HFF-Myc (cell line): ENCODE data around the gene GHRHR.

Source experiments
- DNase-seq: peaks from one replicate; pipeline ENCODE4 v3.0.0-alpha.2; 2011; ENCODE audit warnings: low read depth; ENCODE audit errors: extremely low read depth
- H3K4me3 ChIP-seq: replicated peaks from 2 replicates; pipeline ENCODE4 v1.5.1; 2011; ENCODE audit warnings: low read depth, mild to moderate bottlenecking, control low read depth, low read length
- CTCF ChIP-seq: IDR thresholded peaks from 2 replicates; pipeline ENCODE4 v1.5.1; 2012; ENCODE audit warnings: mild to moderate bottlenecking, low read depth, low read length, control low read depth; ENCODE audit errors: missing control alignments

GHRHR gene

GRCh38 chr7:30990673-30991170, 27.0 kb downstream of the GHRHR start:
- no peak for TF ChIP-seq CTCF
- H3K4me3 ChIP-seq, result no peak overlapping the region
- DNase-seq, result no peak

- TF ChIP-seq CTCF, result no peak
- H3K4me3 ChIP-seq, result no peak overlapping the region
- no peak for DNase-seq
Observed at GRCh38 chr7:30992414-30992813, 28.7 kb downstream of the GHRHR start.

GRCh38 chr7:30994206-30995100, 30.7 kb downstream of the GHRHR start:
- H3K4me3 ChIP-seq, result no peak overlapping the region
- TF ChIP-seq CTCF, result no peak
- DNase-seq, result no peak

GRCh38 chr7:30995536-30995935, 31.8 kb downstream of the GHRHR start:
- no peak for DNase-seq
- TF ChIP-seq CTCF, result no peak
- H3K4me3 ChIP-seq, result no peak overlapping the region

GRCh38 chr7:30996256-30996655, 32.5 kb downstream of the GHRHR start:
- no peak for TF ChIP-seq CTCF
- DNase-seq, result no peak
- H3K4me3 ChIP-seq, result no peak overlapping the region

GRCh38 chr7:30996883-30997282, 33.1 kb downstream of the GHRHR start:
- DNase-seq, result no peak
- no peak for TF ChIP-seq CTCF

More at GRCh38 chr7:30996883-30997282, 33.1 kb downstream of the GHRHR start:
- no peak overlapping the region for H3K4me3 ChIP-seq
